MCF 10A (cell line): ENCODE measurements around the gene NPY4R2. TPM values are rescaled to one million over a fixed set of nuclear protein-coding genes. Genes with fewer than 3 reads are reported as not detected.
"Not testable (repeated sequence)": the region's sequence is repeated elsewhere in the genome, so short reads cannot be mapped to it uniquely, and the experiment has no call there.

Experiments
- BruUV-seq: library from RNA; stranded (reverse); fragments of 400-500 nt; replicated peaks from 2 replicates; lab custom pipeline; 2021; lab: Mats Ljungman, UMichigan
- CTCF ChIA-PET: fragments of 300-600 bp; sonication (Branson Sonifier 250); formaldehyde crosslinking; extraction: SDS; loops from one replicate; lab custom pipeline; 2021; ENCODE audit warnings: antibody characterized with exemption, inconsistent platforms; lab: Yijun Ruan, JAX
- POLR2A ChIA-PET: fragments of 300-600, 350-650 bp; sonication (Branson Sonifier 250); formaldehyde crosslinking; extraction: SDS; loops from one replicate; lab custom pipeline; 2020; ENCODE audit warnings: antibody characterized with exemption, inconsistent platforms; lab: Yijun Ruan, JAX
- DNase-seq: peaks from one replicate; pipeline ENCODE4 v3.0.0-alpha.2; 2018; ENCODE audit not compliant: unreplicated experiment
- H3K27ac Mint-ChIP-seq: one replicate; pipeline ENCODE4 v1.8.0; 2022; ENCODE audit warnings: mild to moderate bottlenecking, low read depth, mixed read lengths; ENCODE audit not compliant: unreplicated experiment
- H3K27me3 Mint-ChIP-seq: one replicate; pipeline ENCODE4 v1.8.0; 2022; ENCODE audit warnings: mixed read lengths; ENCODE audit not compliant: insufficient read depth, unreplicated experiment
- H3K36me3 Mint-ChIP-seq: one replicate; pipeline ENCODE4 v1.8.0; 2022; ENCODE audit warnings: mild to moderate bottlenecking, moderate library complexity, mixed read lengths; ENCODE audit not compliant: insufficient read depth, unreplicated experiment
- H3K4me1 Mint-ChIP-seq: one replicate; pipeline ENCODE4 v1.8.0; 2022; ENCODE audit warnings: mixed read lengths; ENCODE audit not compliant: insufficient read depth, unreplicated experiment
- H3K4me3 Mint-ChIP-seq: one replicate; pipeline ENCODE4 v1.8.0; 2022; ENCODE audit warnings: mild to moderate bottlenecking, moderate library complexity, mixed read lengths; ENCODE audit not compliant: unreplicated experiment
- H3K9me3 Mint-ChIP-seq: one replicate; pipeline ENCODE4 v1.8.0; 2022; ENCODE audit warnings: mixed read lengths; ENCODE audit not compliant: unreplicated experiment
- intact Hi-C: fragments of 100-400 bp; cut with micrococcal nuclease; formaldehyde crosslinking; loops from 2 replicates; pipeline ENCODE4 v1.14.1; 2022
- total RNA-seq: library from RNA; stranded (reverse); gene quantifications from 2 replicates; pipeline ENCODE4 v1.2.3, GENCODE V29; 2022

Gene NPY4R2
- total RNA-seq, 1 experiment from 2014 or later: not detected

DNA sequence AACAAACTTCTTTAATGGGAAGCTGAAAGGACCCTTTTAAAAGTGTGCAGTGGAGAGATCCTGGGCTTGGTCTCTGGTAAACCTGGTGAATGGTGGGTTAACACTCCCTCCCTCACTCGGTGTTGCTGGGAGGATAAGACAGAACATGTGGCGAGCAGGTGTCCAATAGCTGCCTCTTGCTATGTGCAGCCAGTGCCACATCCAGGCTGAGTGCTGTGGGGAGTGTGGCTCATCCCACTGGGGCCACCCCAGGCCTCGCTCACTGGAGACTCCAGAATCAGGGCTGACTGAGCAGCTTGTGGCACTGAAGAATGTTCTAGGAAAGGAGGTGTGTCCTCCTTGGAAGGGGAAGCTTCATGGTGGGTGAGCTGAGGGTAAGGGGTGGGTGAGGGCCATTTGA, 51.6 kb downstream of the NPY4R2 start:
- CTCF ChIA-PET, H3K4me1 Mint-ChIP-seq, H3K27me3 Mint-ChIP-seq, BruUV-seq, H3K4me3 Mint-ChIP-seq, POLR2A ChIA-PET, H3K27ac Mint-ChIP-seq, intact Hi-C loops, DNase-seq, H3K9me3 Mint-ChIP-seq: not testable (repeated sequence)
- peaks cover 23% of the 10 kb centered on the region for H3K36me3 Mint-ChIP-seq

DNA sequence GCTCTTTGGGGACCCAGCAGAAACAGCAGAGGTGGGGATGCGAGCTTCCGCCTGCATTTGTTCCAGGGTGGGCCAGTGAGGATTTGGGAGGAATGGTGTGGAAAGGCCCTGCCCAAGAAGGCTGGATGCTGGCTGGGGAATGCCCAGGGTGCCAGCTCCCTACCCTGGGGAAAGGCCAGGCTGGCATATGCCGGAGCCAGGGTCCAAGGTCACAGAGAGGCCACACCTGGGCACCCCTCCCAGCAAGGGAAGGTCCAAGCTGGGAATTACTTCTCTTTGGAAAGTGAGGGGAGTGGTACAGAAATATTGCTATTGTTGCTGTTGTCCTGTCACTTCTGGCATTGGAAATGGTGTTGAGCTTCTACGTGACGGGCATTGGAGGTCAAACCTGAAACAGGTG, 53.1 kb downstream of the NPY4R2 start:
- POLR2A ChIA-PET, H3K4me3 Mint-ChIP-seq, H3K4me1 Mint-ChIP-seq, DNase-seq, intact Hi-C loops, H3K9me3 Mint-ChIP-seq, H3K27ac Mint-ChIP-seq, BruUV-seq, CTCF ChIA-PET, H3K27me3 Mint-ChIP-seq: not testable (repeated sequence)
- H3K36me3 Mint-ChIP-seq: peaks cover 23% of the 10 kb centered on the region

DNA sequence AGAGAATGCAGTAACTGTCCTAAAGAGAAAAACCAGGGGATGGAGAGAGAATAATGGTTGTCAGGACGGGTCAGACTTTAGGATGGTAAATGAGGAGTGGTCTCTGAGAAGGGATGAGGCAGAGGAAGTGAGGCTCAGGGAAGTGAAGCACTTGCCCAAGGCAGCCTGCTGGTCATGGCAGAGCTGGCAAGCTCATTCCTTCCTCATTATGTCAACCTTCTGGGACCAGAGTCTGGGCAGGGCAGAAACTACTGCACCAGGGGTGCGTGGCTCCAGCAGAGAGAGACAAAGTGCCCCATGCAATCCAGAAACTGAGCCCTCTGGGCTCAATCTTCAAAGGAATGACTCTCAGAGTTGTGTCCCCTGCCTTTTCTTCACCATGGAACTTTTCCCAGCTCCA, 53.6 kb downstream of the NPY4R2 start:
- CTCF ChIA-PET, H3K27ac Mint-ChIP-seq, H3K9me3 Mint-ChIP-seq, intact Hi-C loops, H3K4me1 Mint-ChIP-seq, H3K4me3 Mint-ChIP-seq, DNase-seq, H3K27me3 Mint-ChIP-seq, POLR2A ChIA-PET, BruUV-seq: not testable (repeated sequence)
- H3K36me3 Mint-ChIP-seq: peaks cover 23% of the 10 kb centered on the region

Other genes starting within 250 kb of the NPY4R2 start
- gene SYT15B, start 155.1 kb upstream of the NPY4R2 start, total RNA-seq: 0.07 TPM in 1 of 2 replicates, not detected in the other
- gene FAM25C, start 81.1 kb downstream of the NPY4R2 start, total RNA-seq: not detected in 2 replicates